Neural progenitor cell (in vitro differentiated cells): ENCODE data around the gene PRICKLE2. TPM values are rescaled to one million over a fixed set of nuclear protein-coding genes. Genes with fewer than 3 reads are reported as not detected.
"Not testable (repeated sequence)": the region's sequence is repeated elsewhere in the genome, so short reads cannot be mapped to it uniquely, and the experiment has no call there.

Experiments used
- DNase-seq: peaks from one replicate; pipeline ENCODE4 v3.0.0-alpha.2; 2016; ENCODE audit warnings: low spot score
- H2AFZ ChIP-seq: fragments of 200-600 bp; sonication (generic); replicated peaks from 2 replicates; pipeline ENCODE4 v1.6.1; 2016; ENCODE audit warnings: antibody characterized with exemption
- H3F3A ChIP-seq: fragments of 200-600 bp; sonication (generic); 2 replicates; pipeline ENCODE4 v1.6.1; 2016; ENCODE audit warnings: antibody characterized with exemption, low read depth
- H3K27ac ChIP-seq: fragments of 200-600 bp; sonication (generic); 2 replicates; pipeline ENCODE4 v1.5.1; 2016; ENCODE audit warnings: mild to moderate bottlenecking
- H3K27me3 ChIP-seq: fragments of 200-600 bp; sonication (generic); 2 replicates; pipeline ENCODE4 v1.6.1; 2016; ENCODE audit warnings: mild to moderate bottlenecking, moderate library complexity
- H3K36me3 ChIP-seq: fragments of 200-600 bp; sonication (generic); 2 replicates; pipeline ENCODE4 v1.5.1; 2016
- H3K4me1 ChIP-seq: fragments of 200-600 bp; sonication (generic); 2 replicates; pipeline ENCODE4 v1.6.1; 2016; ENCODE audit warnings: mixed run types
- H3K4me2 ChIP-seq: fragments of 200-600 bp; sonication (generic); 2 replicates; pipeline ENCODE4 v1.6.1; 2016
- H3K4me3 ChIP-seq: fragments of 200-600 bp; sonication (generic); 2 replicates; pipeline ENCODE4 v1.5.1; 2016
- H3K79me2 ChIP-seq: fragments of 200-600 bp; sonication (generic); 2 replicates; pipeline ENCODE4 v1.6.1; 2016; ENCODE audit warnings: low read depth
- H3K9ac ChIP-seq: fragments of 200-600 bp; sonication (generic); 2 replicates; pipeline ENCODE4 v1.6.1; 2016
- H3K9me3 ChIP-seq: fragments of 200-600 bp; sonication (generic); 2 replicates; pipeline ENCODE4 v1.5.1; 2016; ENCODE audit warnings: low read depth
- H4K20me1 ChIP-seq: fragments of 200-600 bp; sonication (generic); 2 replicates; pipeline ENCODE4 v1.6.1; 2016; ENCODE audit warnings: low read depth
- H3K27ac Mint-ChIP-seq: 3 replicates; pipeline ENCODE4 v1.8.0; 2021; ENCODE audit warnings: mixed read lengths
- H3K27me3 Mint-ChIP-seq: 2 replicates; pipeline ENCODE4 v1.8.0; 2022; ENCODE audit warnings: low read depth, mild to moderate bottlenecking, inconsistent platforms, moderate library complexity, mixed read lengths; ENCODE audit not compliant: insufficient read depth
- H3K36me3 Mint-ChIP-seq: 3 replicates; pipeline ENCODE4 v1.8.0; 2021; ENCODE audit warnings: mixed read lengths
- H3K4me1 Mint-ChIP-seq: 3 replicates; pipeline ENCODE4 v1.8.0; 2021; ENCODE audit warnings: mixed read lengths
- H3K4me3 Mint-ChIP-seq: 3 replicates; pipeline ENCODE4 v1.8.0; 2021; ENCODE audit warnings: mild to moderate bottlenecking, moderate library complexity, mixed read lengths
- H3K9me3 Mint-ChIP-seq: 3 replicates; pipeline ENCODE4 v1.8.0; 2020; ENCODE audit warnings: mixed read lengths
- EZH2 ChIP-seq: fragments of 200-600 bp; sonication (generic); IDR thresholded peaks from 2 replicates; pipeline ENCODE4 v1.6.1; 2017; ENCODE audit warnings: antibody characterized with exemption, mild to moderate bottlenecking, moderate library complexity
- EZH2phosphoT487 ChIP-seq: fragments of 200-600 bp; sonication (generic); IDR thresholded peaks from 2 replicates; pipeline ENCODE4 v1.6.1; 2017; ENCODE audit warnings: antibody characterized with exemption
- total RNA-seq: library from RNA; depleted of rRNA; stranded (reverse); fragments of >200 nt; gene quantifications from 2 replicates; pipeline ENCODE4 v1.2.3, GENCODE V29; 2015; ENCODE audit warnings: low replicate concordance
- TF ChIP-seq, protein P1 (sequence below): fragments of 200-600 bp; sonication (generic); IDR thresholded peaks from 2 replicates; pipeline ENCODE4 v1.5.1; 2017; ENCODE audit warnings: antibody characterized with exemption, mild to moderate bottlenecking

Gene PRICKLE2
- total RNA-seq, 1 donor from 2014 or later = 11.5 TPM

DNA sequence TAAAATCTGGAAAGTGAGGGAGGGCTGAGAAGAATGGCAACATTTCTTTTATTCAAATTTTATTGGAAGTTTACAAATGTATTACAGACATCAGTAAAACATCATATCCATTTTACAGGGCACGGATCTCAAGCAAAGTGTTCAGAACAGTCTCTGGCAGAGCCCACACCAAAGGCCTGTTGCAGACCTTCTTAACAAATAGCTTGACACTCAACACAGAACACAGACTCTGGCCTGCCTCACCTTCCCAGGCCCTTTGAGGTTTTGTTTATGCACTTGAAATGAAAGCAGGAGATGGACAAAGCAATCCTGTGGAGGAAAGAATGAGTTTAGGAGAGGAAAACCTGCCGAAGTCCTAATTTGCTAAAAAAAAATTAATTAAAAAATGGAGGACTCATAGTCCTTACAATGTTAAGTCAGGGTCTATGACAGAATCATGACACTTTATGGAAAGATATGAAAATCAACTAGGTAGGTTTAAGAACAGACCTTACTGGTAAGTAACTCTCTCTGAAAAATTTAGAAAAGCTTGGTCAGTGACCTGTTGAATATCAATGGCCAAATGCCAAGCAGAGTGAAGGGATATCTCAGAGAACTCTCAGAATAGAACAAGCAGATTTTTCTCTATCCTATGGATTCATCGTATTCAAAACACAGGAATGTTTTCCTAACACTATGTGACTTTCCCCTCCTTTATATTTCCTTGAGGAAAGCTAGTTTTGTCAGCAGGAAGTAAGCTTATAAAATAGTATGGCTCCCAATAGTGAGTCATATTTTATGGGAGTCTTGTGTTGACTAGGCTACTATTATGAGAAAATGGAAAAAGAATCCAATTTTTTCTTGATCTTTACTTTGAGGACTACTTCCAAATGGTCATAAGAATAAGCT lies 131.2 kb downstream of the PRICKLE2 start:
- H3F3A ChIP-seq = peaks cover 4% of the 10 kb centered on the region
- no peak overlapping the region for H3K27ac ChIP-seq
- Mint-ChIP-seq H3K9me3 (no peaks in the 10 kb centered on the region), H3K4me3 (no peak overlapping the region), H3K36me3 (no peaks in the 10 kb centered on the region), H3K4me1 (peaks cover 5% of the 10 kb centered on the region), H3K27me3 (no peaks in the 10 kb centered on the region), H3K27ac (no peak overlapping the region)
- TF ChIP-seq EZH2 (no peak), EZH2phosphoT487 (no peak)
- TF ChIP-seq, protein P1, sequence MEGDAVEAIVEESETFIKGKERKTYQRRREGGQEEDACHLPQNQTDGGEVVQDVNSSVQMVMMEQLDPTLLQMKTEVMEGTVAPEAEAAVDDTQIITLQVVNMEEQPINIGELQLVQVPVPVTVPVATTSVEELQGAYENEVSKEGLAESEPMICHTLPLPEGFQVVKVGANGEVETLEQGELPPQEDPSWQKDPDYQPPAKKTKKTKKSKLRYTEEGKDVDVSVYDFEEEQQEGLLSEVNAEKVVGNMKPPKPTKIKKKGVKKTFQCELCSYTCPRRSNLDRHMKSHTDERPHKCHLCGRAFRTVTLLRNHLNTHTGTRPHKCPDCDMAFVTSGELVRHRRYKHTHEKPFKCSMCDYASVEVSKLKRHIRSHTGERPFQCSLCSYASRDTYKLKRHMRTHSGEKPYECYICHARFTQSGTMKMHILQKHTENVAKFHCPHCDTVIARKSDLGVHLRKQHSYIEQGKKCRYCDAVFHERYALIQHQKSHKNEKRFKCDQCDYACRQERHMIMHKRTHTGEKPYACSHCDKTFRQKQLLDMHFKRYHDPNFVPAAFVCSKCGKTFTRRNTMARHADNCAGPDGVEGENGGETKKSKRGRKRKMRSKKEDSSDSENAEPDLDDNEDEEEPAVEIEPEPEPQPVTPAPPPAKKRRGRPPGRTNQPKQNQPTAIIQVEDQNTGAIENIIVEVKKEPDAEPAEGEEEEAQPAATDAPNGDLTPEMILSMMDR = no peak
- H3K4me2 ChIP-seq = peak overlapping the region; percentile 31
- no peaks in the 10 kb centered on the region for H3K27me3 ChIP-seq
- H3K4me3 ChIP-seq = no peak overlapping the region
- no peaks in the 10 kb centered on the region for H4K20me1 ChIP-seq
- no peak for DNase-seq
- H2AFZ ChIP-seq = no peak overlapping the region
- no peaks in the 10 kb centered on the region for H3K9me3 ChIP-seq
- H3K4me1 ChIP-seq = peaks cover 26% of the 10 kb centered on the region
- no peaks in the 10 kb centered on the region for H3K36me3 ChIP-seq
- no peaks in the 10 kb centered on the region for H3K79me2 ChIP-seq
- H3K9ac ChIP-seq = no peak overlapping the region

DNA sequence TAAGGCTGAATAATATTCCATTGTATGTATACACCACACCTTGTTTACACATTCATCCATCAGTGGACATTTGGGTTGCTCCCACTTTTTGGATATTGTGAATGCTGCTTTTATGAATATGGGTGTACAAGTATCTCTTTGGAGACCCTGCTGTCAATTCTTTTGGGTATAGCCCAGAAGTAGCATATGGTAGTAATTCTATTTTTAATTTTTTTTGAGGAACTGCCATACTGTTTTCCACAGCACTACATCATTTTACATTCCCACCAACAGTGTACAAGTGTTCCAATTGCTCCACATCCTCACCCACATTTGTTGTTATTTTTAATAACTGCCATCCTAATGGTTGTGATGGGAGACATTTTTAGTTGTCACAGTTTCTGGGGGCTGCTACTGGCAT lies 132.1 kb downstream of the PRICKLE2 start:
- Mint-ChIP-seq H3K4me3 (no peak overlapping the region), H3K27me3 (no peaks in the 10 kb centered on the region), H3K27ac (no peak overlapping the region), H3K36me3 (no peaks in the 10 kb centered on the region), H3K4me1 (peaks cover 5% of the 10 kb centered on the region), H3K9me3 (no peaks in the 10 kb centered on the region)
- no peak for DNase-seq
- H3K36me3 ChIP-seq = no peaks in the 10 kb centered on the region
- H3K9me3 ChIP-seq = no peaks in the 10 kb centered on the region
- no peaks in the 10 kb centered on the region for H3K27me3 ChIP-seq
- no peak overlapping the region for H2AFZ ChIP-seq
- no peak overlapping the region for H3K4me3 ChIP-seq
- H4K20me1 ChIP-seq = no peaks in the 10 kb centered on the region
- no peak overlapping the region for H3K9ac ChIP-seq
- no peak overlapping the region for H3K27ac ChIP-seq
- H3K4me2 ChIP-seq = no peak overlapping the region
- H3K4me1 ChIP-seq = peaks cover 27% of the 10 kb centered on the region
- H3F3A ChIP-seq = peaks cover 4% of the 10 kb centered on the region
- TF ChIP-seq EZH2phosphoT487 (no peak), EZH2 (no peak)
- H3K79me2 ChIP-seq = no peaks in the 10 kb centered on the region

DNA sequence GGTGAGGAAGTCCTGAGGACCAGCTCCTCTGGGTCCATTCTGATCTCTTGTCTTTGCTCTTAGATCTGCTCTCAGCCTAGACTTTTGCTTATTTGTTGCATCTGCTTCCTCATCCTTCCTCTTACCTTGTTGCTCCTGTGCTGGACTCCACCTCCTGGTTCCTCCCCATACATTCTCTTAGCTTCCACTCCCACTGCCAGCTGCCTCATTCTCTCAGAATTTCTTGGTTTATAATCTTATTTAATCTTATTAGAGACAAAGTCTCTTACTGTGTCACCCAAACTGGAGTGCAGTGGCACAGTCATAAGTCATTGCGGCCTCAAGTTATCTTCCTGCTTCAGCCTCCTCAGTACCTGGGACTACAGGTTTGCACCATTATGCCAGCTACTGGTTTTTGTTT lies 133.8 kb downstream of the PRICKLE2 start:
- Histone ChIP-seq H3K27me3 (no peaks in the 10 kb centered on the region), H4K20me1 (no peaks in the 10 kb centered on the region), H3K4me2 (no peak overlapping the region), H3K9me3 (no peaks in the 10 kb centered on the region), H3K36me3 (no peaks in the 10 kb centered on the region), H3K9ac (no peak overlapping the region), H3F3A (peaks cover 4% of the 10 kb centered on the region), H3K4me3 (no peak overlapping the region), H3K79me2 (no peaks in the 10 kb centered on the region), H2AFZ (no peak overlapping the region), H3K27ac (no peak overlapping the region), H3K4me1 (peaks cover 26% of the 10 kb centered on the region)
- no peak for DNase-seq
- H3K4me3 Mint-ChIP-seq = no peak overlapping the region
- no peaks in the 10 kb centered on the region for H3K27me3 Mint-ChIP-seq
- H3K36me3 Mint-ChIP-seq = no peaks in the 10 kb centered on the region
- peaks cover 9% of the 10 kb centered on the region for H3K4me1 Mint-ChIP-seq
- H3K9me3 Mint-ChIP-seq = no peaks in the 10 kb centered on the region
- no peak for TF ChIP-seq EZH2
- no peak overlapping the region for H3K27ac Mint-ChIP-seq

DNA sequence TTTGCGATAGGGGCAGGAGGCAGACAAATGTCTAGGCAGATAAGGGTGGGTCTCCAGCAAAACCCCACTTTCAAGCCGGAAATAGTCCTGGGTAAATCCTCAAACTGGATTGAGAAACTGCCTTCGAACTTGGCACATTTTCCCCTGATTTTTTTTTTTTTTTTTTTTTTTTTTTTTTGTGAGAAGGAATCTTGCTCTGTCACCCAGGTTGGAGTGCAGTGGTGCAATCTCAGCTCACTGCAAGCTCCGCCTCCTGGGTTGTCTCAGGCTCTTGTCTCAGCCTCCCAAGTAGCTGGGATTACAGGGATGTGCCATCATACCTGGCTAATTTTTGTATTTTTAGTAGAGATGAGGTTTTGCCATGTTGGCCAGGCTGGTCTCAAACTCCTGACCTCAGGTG lies 135.9 kb downstream of the PRICKLE2 start:
- DNase-seq, H3K9ac ChIP-seq, H3K27ac ChIP-seq, H2AFZ ChIP-seq, H3K4me3 ChIP-seq, H3K36me3 Mint-ChIP-seq, H3K27ac Mint-ChIP-seq, H3K27me3 ChIP-seq, H3K9me3 Mint-ChIP-seq, H3K4me3 Mint-ChIP-seq, H3K9me3 ChIP-seq, H3K27me3 Mint-ChIP-seq, H3K79me2 ChIP-seq, H3K36me3 ChIP-seq, H3K4me2 ChIP-seq, H4K20me1 ChIP-seq, H3F3A ChIP-seq: not testable (repeated sequence)
- H3K4me1 Mint-ChIP-seq = peaks cover 13% of the 10 kb centered on the region
- peaks cover 21% of the 10 kb centered on the region for H3K4me1 ChIP-seq
